Effector CD8-positive, alpha-beta T cell (primary cell): Measurements from ENCODE around the gene GABRR2.

Experiments used
- DNase-seq: peaks from one replicate; lab custom pipeline; 2025; lab: John Stamatoyannopoulos, UW

The GABRR2 gene

GRCh38 chr6:89291256-89291819 is 23.8 kb downstream of the GABRR2 start:
- no peak for DNase-seq

- DNase-seq = no peak
Observed at GRCh38 chr6:89290401-89291155, 24.5 kb downstream of the GABRR2 start.

- no peak for DNase-seq
Observed at GRCh38 chr6:89289710-89290109, 25.4 kb downstream of the GABRR2 start.

- no peak for DNase-seq
Observed at GRCh38 chr6:89287351-89288028, 27.6 kb downstream of the GABRR2 start.

- no peak for DNase-seq
Observed at GRCh38 chr6:89286516-89286915, 28.6 kb downstream of the GABRR2 start.

- no peak for DNase-seq
Observed at GRCh38 chr6:89284963-89285735, 29.9 kb downstream of the GABRR2 start.

- DNase-seq = no peak
Observed at GRCh38 chr6:89284081-89284480, 31.0 kb downstream of the GABRR2 start.

GRCh38 chr6:89282749-89283148 is 32.4 kb downstream of the GABRR2 start:
- no peak for DNase-seq

GRCh38 chr6:89281779-89282246 is 33.3 kb downstream of the GABRR2 start:
- DNase-seq = no peak

- DNase-seq = no peak
Observed at GRCh38 chr6:89278956-89279355, 36.1 kb downstream of the GABRR2 start.

- DNase-seq = no peak
Observed at GRCh38 chr6:89275900-89276299, 39.2 kb downstream of the GABRR2 start.

GRCh38 chr6:89273816-89274215 is 41.3 kb downstream of the GABRR2 start:
- DNase-seq = no peak

GRCh38 chr6:89272596-89272995 is 42.5 kb downstream of the GABRR2 start:
- DNase-seq = no peak

- DNase-seq = no peak
Observed at GRCh38 chr6:89270951-89271721, 44.0 kb downstream of the GABRR2 start.

GRCh38 chr6:89269981-89270380 is 45.1 kb downstream of the GABRR2 start:
- DNase-seq = no peak

- DNase-seq = no peak
Observed at GRCh38 chr6:89269252-89269651, 45.8 kb downstream of the GABRR2 start.

GRCh38 chr6:89268776-89269175 is 46.3 kb downstream of the GABRR2 start:
- no peak for DNase-seq

- DNase-seq = no peak
Observed at GRCh38 chr6:89267918-89268317, 47.2 kb downstream of the GABRR2 start.

GRCh38 chr6:89264296-89264695 is 50.8 kb downstream of the GABRR2 start:
- DNase-seq = no peak

- DNase-seq = no peak
Observed at GRCh38 chr6:89260832-89261231, 54.3 kb downstream of the GABRR2 start.

GRCh38 chr6:89260310-89260709 is 54.8 kb downstream of the GABRR2 start:
- no peak for DNase-seq

- DNase-seq = no peak
Observed at GRCh38 chr6:89258912-89259311, 56.2 kb downstream of the GABRR2 start.
